Measurements from ENCODE around the gene CPNE6. TPM values are rescaled to one million over a fixed set of nuclear protein-coding genes. Genes with fewer than 3 reads are reported as not detected.
"Not testable (repeated sequence)": the region's sequence is repeated elsewhere in the genome, so short reads cannot be mapped to it uniquely, and the experiment has no call there.

Gene CPNE6
- total RNA-seq, 1 experiment from 2014 or later = not detected

DNA sequence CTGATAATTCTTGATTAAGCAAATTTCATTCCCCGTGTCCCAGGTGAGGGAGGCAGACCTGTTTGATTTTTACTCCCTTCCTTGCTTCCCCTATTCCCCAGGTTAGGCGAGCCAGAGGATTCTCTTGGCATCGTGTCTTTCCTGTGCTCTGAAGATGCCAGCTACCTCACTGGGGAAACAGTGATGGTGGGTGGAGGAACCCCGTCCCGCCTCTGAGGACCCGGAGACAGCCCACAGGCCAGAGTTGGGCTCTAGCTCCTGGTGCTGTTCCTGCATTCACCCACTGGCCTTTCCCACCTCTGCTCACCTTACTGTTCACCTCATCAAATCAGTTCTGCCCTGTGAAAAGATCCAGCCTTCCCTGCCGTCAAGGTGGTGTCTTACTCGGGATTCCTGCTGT, 20.6 kb upstream of the CPNE6 start:
- Mint-ChIP-seq H3K27ac (peak overlapping the region in 2 of 3 experiments; percentile 24 to 85; a peak in 1 of 7 replicates), H3K4me3 (peak overlapping the region; percentile 73 to 82)

More for the DNA sequence above, 20.6 kb upstream of the CPNE6 start:
- not testable (repeated sequence) for H3K18ac ChIP-seq (ENCODE audit: insufficient read length, low read depth, low read length); H3K23ac ChIP-seq (ENCODE audit: insufficient read length, low read depth, low read length); H3K23me2 ChIP-seq (ENCODE audit: insufficient read length, low read depth, low read length, poor library complexity, severe bottlenecking); H3K9me3 ChIP-seq (ENCODE audit: control insufficient read depth, low read depth, low read length); H2BK15ac ChIP-seq (ENCODE audit: low read depth, low read length); H3K4me2 ChIP-seq (ENCODE audit: insufficient read depth, insufficient read length, low read length); H3K27me3 ChIP-seq (ENCODE audit: insufficient read depth, low read length); H4K20me1 ChIP-seq (ENCODE audit: control insufficient read depth, insufficient read depth, insufficient read length); H3T11ph ChIP-seq (ENCODE audit: low read length); H2BK120ac ChIP-seq (ENCODE audit: low read depth, low read length, poor library complexity, severe bottlenecking); H2BK5ac ChIP-seq (ENCODE audit: insufficient read length, low read length); H3K79me1 ChIP-seq (ENCODE audit: insufficient read depth, low read depth, low read length, poor library complexity, severe bottlenecking); H2BK12ac ChIP-seq (ENCODE audit: insufficient read length, low read depth, low read length); H2AK5ac ChIP-seq (ENCODE audit: insufficient read length, low read length); H3K79me2 ChIP-seq (ENCODE audit: insufficient read depth, low read length); H2BK20ac ChIP-seq (ENCODE audit: low read depth, low read length, poor library complexity, severe bottlenecking); H2AFZ ChIP-seq (ENCODE audit: low read length); H3K36me3 Mint-ChIP-seq (ENCODE audit: insufficient read depth in 1 of 3, low read depth in 3 of 3); DNase-seq; H3K4ac ChIP-seq (ENCODE audit: low read depth, low read length); H3K27me3 Mint-ChIP-seq (ENCODE audit: low read depth); H3K56ac ChIP-seq (ENCODE audit: insufficient read length, low read depth, low read length); H3K9me3 Mint-ChIP-seq; H4K5ac ChIP-seq (ENCODE audit: insufficient read length, low read depth, low read length); H4K91ac ChIP-seq (ENCODE audit: insufficient read length, low read depth, low read length); H3K9ac ChIP-seq (ENCODE audit: extremely low read depth, insufficient read length, low read length); H3K4me1 ChIP-seq (ENCODE audit: insufficient read depth, low read length); H3K27ac ChIP-seq (ENCODE audit: insufficient read length, low read depth, low read length); H3K14ac ChIP-seq (ENCODE audit: insufficient read depth, low read length); H4K8ac ChIP-seq (replicated peaks; ENCODE audit: insufficient read length, low read depth, low read length)
- peaks cover 15 to 23% of the 10 kb centered on the region in 2 experiments for H3K4me1 Mint-ChIP-seq
- WGBS (ENCODE audit: extremely low coverage, insufficient read length, low lambda C conversion rate) = no CpG with 5 or more reads among the region's 8 CpGs

All from H9 (cell line).